Ecto neural progenitor cell (in vitro differentiated cells): Measurements from ENCODE around the gene CCDC27.
"Not testable (repeated sequence)": the region's sequence is repeated elsewhere in the genome, so short reads cannot be mapped to it uniquely, and the experiment has no call there.

ENCODE experiments used
- DNase-seq: peaks from one replicate; pipeline ENCODE4 v3.0.0-alpha.2; 2018; ENCODE audit warnings: low spot score

The CCDC27 gene

GRCh38 chr1:3796215-3797061 is 44.2 kb downstream of the CCDC27 start, which contains the start of gene LRRC47:
Gene LRRC47, minus strand, starts transcription at chr1:3796498. Its CDS starts 22 bp downstream, at chr1:3796476.
- DNase-seq = peak; percentile 93

GRCh38 chr1:3799976-3800685 is 47.9 kb downstream of the CCDC27 start:
- no peak for DNase-seq

DNA sequence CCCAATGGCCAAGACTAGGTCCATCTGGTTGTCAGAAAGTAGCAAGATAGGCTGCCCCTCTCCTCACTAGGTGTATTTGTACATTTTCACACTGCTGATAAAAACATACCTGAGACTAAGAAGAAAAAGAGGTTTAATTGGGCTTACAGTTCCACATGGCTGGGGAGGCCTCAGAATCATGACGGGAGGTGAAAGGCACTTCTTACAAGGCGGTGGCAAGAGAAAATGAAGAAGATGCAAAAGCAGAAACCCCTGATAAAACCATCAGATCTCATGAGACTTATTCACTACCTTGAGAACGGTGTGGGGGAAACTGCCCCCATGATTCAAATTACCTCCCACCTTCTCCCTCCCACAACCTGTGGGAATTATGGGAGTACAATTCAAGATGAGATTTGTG is 48.5 kb downstream of the CCDC27 start:
- DNase-seq = not testable (repeated sequence)

GRCh38 chr1:3803905-3804626 is 51.8 kb downstream of the CCDC27 start:
- no peak for DNase-seq

DNA sequence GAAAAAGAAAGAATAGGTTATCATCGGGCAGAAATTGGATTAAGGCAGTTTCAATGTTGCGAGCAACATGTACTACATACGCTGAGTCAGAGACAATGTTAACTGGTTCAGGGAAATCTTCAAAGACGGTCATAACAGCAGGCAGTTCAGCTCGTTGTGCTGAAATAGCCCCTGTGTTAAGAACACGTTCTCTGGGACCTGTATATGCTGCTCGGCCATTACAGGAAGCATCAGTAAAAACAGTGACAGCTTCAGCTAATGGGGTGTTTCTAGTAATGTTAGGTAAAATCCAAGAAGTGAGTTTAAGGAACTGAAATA is 52.3 kb downstream of the CCDC27 start:
- DNase-seq = not testable (repeated sequence)

GRCh38 chr1:3805038-3805437 is 52.8 kb downstream of the CCDC27 start:
- no peak for DNase-seq

GRCh38 chr1:3807769-3808168 is 55.5 kb downstream of the CCDC27 start:
- DNase-seq = no peak

- no peak for DNase-seq
Measured at GRCh38 chr1:3809680-3810079, 57.4 kb downstream of the CCDC27 start.

- not testable (repeated sequence) for DNase-seq
Measured at GRCh38 chr1:3810149-3810761, 58.0 kb downstream of the CCDC27 start.

DNA sequence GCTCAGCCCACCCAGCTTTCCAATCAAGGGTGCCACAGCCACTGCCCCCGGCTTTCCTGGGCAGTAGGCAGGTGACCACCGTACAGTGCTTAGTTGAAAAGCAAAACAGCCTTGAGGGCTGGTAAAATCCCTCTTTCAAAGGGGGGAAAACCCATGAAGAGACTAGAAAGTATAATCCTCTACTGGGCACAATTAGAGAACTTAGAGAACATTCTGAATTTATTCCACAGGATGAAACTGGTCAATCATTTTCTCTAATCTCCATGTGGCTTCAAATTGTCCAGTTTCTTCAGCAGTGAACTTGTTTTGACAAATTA is 59.3 kb downstream of the CCDC27 start:
- no peak for DNase-seq

GRCh38 chr1:3814065-3814464 is 61.8 kb downstream of the CCDC27 start:
- DNase-seq = no peak

- DNase-seq = no peak
Measured at GRCh38 chr1:3814771-3815561, 62.7 kb downstream of the CCDC27 start.

DNA sequence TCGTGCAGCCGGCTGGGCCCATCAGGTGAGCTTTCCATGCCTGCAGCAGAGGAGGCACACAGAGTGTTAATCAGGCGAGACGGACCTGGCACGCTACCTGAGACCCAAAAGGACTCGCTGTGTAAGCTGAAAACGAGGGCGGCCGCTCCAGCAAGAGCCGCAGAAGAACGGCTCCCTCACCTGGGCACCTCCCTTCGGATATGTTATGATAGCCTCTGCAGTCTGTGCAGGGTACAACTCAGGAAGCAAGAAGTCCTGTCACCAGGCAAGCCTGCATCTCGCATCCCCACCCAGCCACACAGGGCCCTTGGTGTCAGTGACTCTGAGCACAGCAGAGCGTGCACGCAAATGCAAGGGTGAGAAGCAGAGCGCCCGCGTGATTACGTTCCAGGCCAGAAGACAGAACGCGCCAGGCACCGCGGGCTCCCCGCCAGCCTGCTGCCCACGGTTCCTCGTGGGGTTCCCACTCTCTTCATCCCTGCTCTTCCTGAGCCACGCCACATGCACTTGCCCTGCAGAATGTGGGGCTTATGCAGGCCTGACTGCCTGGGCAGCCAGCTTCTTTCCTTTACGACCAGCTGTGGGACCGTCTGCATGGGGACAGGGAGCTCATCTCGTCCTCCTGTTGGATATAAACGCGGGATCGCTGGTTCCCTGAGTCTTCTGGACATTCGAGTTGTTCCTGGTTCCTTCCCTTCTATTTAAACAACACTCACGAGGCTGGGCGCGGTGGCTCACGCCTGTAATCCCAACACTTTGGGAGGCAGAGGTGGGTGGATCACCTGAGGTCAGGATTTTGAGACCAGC is 64.3 kb downstream of the CCDC27 start:
- DNase-seq = no peak

- no peak for DNase-seq
Measured at GRCh38 chr1:3817138-3817740, 65.0 kb downstream of the CCDC27 start.

DNA sequence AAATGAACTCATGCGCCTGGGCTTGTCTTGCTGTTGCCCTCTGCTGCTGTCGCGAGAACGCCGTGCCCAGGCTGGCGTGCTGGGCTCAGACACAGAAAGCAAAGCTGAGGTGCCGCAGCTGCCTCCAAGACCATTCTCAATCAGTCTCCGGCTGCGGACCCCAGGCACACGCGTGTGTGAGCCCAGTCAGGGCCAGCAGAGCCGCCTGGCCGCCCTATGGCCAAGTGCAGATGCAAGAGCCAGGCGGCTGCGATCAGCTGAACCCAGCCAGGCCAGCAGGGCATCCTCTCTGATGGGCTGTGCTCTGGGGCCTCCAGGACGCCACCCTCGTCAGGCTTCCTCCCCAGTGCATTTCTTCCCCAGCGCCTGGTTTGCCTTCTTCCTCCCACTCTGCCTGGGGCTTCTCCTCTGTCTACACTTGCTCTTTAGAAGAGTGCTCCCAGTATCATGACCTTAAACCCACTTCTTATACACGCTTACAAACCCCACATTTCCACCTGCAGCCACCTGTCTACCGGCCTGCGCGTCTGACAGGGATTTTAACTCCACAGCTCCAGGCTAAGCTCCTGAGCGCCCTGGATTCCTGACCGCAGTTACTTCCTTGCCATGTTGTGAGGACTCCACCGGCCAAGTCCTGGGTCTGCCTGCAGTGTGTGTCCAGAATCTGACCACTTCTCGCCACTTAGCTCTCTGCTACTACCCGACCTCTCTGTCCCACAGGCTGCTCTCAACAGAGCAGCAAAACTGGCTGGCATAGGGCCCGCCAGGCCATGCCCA is 65.8 kb downstream of the CCDC27 start:
- DNase-seq = no peak

GRCh38 chr1:3819771-3820200 is 67.5 kb downstream of the CCDC27 start:
- no peak for DNase-seq

GRCh38 chr1:3820316-3820715 is 68.1 kb downstream of the CCDC27 start:
- no peak for DNase-seq

GRCh38 chr1:3821004-3821403 is 68.8 kb downstream of the CCDC27 start:
- DNase-seq = no peak
